Cardiac atrium fibroblast (primary cell): ENCODE results near the gene LRTM1. TPM values are rescaled to one million over a fixed set of nuclear protein-coding genes. Genes with fewer than 3 reads are reported as not detected.

Source experiments
- total RNA-seq: library from RNA; depleted of rRNA; stranded (reverse); fragments of >200 nt; gene quantifications from 2 replicates; pipeline ENCODE4 v1.2.3, GENCODE V29; 2015

The LRTM1 gene
- total RNA-seq, result not detected in 2 replicates

DNA sequence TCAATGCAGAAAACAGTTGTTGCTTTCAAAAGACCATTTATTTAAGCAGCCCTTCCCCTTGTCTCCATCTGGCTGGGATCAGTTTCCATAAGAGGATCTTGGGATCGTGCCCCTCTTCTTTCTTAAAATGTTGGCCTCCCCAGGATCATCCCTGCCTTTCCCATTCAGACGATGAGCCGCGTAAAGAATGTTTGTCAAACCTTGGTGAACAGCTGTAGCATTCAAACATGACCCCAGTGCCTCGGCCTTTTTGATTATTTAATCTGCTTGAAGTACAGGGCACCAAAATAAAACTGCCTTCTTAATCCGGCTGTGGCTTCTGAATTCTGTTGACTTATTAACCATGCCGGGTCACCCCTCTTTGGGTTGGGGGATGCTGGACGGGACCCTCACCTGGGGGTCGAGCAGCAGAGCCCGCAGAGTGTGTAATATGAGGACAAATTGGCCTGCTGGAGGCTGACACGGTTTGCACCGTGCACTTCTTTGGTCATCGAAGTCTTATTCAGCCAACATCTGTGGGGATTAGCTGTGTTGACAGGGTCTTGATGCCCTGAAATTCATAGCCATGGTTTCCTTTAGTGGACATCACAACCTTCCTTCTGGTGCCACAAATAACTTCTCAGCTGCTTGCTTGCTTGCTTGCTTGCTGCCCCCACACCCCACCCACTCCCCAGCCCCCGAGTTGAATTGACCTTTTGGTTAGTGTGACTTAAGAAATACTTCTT is at the start of gene LRTM1:
Gene LRTM1, minus strand, starts transcription at position 14 of the 725 bp plus-strand sequence. CDS start 148 bp downstream, outside the sequence.

